GM13977 (cell line): ENCODE results near the gene ANKS1A.

Experiments used
- DNase-seq: peaks from one replicate; pipeline ENCODE4 v3.0.0; 2012; ENCODE audit warnings: low spot score
- in situ Hi-C: fragments of 300-500 bp; cut with MboI; formaldehyde crosslinking; loops from one replicate; pipeline ENCODE4 v1.12.0; 2022; ENCODE audit warnings: low sequenced_read_pairs, low pct_unique_long_range_greater_than_20kb, mixed read lengths, inconsistent platforms; ENCODE audit not compliant: unreplicated experiment
- TF ChIP-seq, protein P1 (sequence below): IDR thresholded peaks from 2 replicates; pipeline ENCODE4 v1.5.1; 2012; ENCODE audit warnings: mild to moderate bottlenecking, control low read depth; ENCODE audit not compliant: insufficient read depth; ENCODE audit errors: extremely low read depth, missing control alignments

ANKS1A gene

DNA sequence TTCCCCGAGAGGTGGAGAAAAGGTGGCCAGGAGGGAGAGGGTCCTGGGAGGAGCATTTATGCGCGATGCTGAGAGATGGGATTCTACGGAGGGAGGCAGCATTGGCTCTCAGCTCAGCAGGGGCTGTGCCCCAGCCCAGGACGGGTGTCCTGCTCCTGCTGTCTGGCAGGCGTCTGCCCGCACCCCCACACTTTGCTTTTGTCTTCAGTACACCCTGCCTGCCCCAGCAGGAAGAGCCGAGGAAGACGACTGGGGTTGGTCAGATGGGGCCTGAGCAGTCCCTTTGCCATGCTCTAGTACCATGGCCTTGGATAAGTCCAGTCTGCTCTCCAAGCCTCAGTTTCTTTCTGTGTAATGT, 183.6 kb downstream of the ANKS1A start:
- in situ Hi-C loops, result no loop called here
- no peak for DNase-seq
- TF ChIP-seq, protein P1, sequence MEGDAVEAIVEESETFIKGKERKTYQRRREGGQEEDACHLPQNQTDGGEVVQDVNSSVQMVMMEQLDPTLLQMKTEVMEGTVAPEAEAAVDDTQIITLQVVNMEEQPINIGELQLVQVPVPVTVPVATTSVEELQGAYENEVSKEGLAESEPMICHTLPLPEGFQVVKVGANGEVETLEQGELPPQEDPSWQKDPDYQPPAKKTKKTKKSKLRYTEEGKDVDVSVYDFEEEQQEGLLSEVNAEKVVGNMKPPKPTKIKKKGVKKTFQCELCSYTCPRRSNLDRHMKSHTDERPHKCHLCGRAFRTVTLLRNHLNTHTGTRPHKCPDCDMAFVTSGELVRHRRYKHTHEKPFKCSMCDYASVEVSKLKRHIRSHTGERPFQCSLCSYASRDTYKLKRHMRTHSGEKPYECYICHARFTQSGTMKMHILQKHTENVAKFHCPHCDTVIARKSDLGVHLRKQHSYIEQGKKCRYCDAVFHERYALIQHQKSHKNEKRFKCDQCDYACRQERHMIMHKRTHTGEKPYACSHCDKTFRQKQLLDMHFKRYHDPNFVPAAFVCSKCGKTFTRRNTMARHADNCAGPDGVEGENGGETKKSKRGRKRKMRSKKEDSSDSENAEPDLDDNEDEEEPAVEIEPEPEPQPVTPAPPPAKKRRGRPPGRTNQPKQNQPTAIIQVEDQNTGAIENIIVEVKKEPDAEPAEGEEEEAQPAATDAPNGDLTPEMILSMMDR, result no peak

DNA sequence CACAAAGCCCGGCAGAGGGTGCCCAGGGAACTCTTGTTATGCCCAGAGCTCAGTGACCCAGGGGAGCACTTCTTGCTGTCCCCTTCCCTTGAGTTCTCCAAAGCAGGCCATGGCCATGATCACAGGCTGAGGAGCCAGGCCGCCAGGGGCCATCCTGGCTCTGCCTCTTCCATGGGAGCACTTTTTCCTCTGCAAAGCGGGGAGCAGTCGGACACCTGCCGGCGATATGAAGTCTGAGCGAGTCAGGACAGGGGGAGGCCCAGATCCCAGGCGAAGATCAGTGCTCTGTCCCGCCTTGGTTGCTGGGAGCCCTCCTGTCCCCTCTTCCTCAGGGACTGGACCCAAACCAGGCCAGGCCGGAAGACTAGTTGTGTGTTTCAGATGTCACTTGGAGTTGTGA, 184.2 kb downstream of the ANKS1A start:
- DNase-seq, result no peak
- in situ Hi-C loops, result no loop called here
- TF ChIP-seq, protein P1, result no peak

DNA sequence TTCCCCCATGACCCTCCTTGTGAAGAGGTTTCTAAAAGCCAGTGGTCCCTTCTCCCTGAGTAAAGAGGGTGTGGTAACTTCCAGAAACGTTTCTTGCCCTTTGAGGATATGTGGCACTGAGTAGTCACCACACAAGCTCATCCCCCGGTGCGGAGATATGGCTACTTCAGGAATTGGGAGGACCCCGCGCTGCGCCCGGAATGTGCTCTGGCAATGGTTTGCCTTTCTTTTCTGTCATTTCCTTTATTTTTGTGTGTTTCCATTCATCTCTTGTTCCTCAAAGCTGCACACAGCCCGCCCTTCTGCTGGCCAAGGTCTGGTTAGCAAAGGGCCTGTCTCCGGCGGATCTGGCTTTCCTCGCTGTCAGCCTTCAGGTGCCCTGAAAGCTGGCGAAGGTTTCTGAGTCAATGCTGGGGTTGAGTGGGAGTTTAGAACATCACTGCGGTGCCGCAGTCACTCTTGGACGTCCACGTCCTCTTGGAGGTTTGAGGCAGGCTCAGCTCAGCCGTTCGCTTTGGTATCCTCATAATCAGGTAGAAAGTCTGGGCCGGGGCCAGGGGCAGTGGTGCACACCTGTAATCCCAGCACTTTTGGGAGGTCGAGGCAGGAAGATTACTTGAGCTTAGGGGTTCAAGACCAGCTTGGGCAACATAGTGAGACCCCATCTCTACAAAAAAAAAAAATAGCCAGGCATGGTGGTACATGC, 184.9 kb downstream of the ANKS1A start:
- no peak for DNase-seq
- TF ChIP-seq, protein P1, result no peak
- in situ Hi-C loops, result no loop called here

DNA sequence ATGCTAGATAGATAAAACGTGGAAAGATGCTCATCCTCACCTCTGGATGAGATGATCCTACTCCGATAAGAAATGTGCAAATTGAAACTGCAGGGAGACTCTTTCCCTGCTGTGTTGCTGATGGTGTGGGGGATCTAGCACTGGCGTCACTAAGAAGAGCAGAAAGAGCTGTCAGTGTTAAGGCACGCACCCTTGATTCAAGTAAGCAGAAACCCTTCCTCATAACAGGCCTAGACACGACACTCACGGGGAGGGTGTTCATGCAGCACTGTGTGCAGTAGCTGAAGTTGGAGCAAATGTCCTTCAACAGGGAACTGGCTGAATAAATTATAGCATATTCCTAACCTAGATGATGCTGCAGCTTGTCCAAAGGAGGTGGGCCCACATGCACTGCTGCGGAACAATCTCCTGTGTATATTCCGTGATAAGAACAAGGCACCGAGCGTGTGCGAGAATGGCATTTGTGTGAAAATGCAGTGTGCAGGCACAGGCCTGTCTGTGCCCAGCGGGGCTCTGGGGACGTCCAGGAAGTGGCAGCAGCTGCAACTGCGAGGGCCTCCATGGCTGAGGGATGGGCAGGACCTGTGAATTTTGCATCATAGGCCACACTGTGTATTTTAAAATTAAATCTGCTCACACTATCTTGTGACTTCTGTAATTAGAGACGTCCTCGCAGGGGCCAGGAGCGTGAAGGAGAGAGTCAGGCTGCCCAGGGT, 188.1 kb downstream of the ANKS1A start:
- TF ChIP-seq, protein P1, result no peak
- in situ Hi-C loops, result no loop called here
- DNase-seq, result no peak

DNA sequence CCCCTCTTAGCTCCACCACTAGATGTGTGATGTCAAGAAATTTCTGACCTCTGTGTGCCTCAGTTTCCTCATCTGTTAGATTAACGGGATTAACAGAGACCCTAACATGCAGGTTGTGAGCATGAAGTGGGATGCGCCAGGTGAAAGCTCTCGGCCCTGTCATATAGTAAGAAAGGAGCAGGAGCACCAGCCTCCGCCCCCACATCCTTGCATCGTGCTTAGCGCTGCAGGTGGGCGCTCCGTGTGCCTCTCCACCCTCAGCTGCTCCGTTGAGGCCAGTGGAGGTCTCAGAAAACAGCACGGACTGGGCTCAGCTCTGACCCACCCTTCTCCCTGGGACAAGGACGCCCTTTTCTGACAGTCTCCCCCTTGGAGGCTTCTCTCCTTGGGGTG, 188.7 kb downstream of the ANKS1A start:
- TF ChIP-seq, protein P1, result no peak
- in situ Hi-C loops, result no loop called here
- no peak for DNase-seq

DNA sequence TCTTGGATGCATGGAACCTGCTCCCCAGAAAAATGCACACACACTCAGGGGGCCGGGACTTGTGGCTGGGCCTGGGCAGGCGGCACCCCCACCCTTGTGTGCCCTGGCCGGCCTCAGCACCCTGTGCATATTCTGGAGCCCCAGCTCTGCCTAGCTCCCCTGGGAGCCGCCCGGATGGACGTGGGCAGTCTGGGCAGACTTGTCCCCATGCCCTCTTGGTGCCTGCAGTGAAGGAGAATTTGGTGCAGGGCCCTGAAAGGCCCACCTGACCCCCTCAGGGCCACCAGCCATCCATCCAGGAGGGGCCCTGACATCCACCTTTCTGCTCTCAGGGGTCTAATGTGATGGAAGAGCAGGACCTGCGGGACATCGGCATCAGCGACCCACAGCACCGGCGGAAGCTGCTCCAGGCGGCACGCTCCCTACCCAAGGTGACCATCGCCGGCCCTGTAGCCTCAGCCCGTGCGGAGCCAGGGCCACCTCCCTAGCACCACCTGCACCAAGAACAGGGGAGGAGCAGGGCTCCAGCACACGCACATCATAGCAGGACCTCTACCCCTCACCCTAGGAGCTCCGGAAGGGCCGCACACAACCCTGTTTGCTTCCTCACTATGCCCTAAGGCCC, 189.3 kb downstream of the ANKS1A start:
- in situ Hi-C loops, result no loop called here
- TF ChIP-seq, protein P1, result no peak
- DNase-seq, result no peak
